ENCODE results near the gene ADAMTS10.

- TF ChIP-seq POLR2A (IDR thresholded peaks at IDR 0.05): no peak
- no peak for TF ChIP-seq CTCF (IDR thresholded peaks at IDR 0.05)
- TF ChIP-seq POLR2AphosphoS5 (IDR thresholded peaks at IDR 0.05): no peak
Measured at GRCh38 chr19:8629996-8630683, 19.6 kb upstream of the ADAMTS10 start, which contains the start of gene NFILZ.
